ENCODE results near the gene LTB.

- TF ChIP-seq REST (IDR thresholded peaks at IDR 0.05; ENCODE audit: borderline replicate concordance) (no peak), REST (CRISPR knock-in tag; IDR thresholded peaks at IDR 0.05; ENCODE audit: low read depth) (no peak), CBX3 (IDR thresholded peaks at IDR 0.05; ENCODE audit: borderline replicate concordance in 1 of 2, low read length in 2 of 2) (no peak), CTCF (IDR thresholded peaks at IDR 0.05 in 2 of 3, conservative IDR thresholded peaks at IDR 0.05 in 1 of 3; ENCODE audit: insufficient read depth in 2 of 3, low read depth in 1 of 3, low read length in 3 of 3) (no peak), POLR2AphosphoS5 (IDR thresholded peaks at IDR 0.05; ENCODE audit: control insufficient read depth, insufficient read depth, low read depth, low read length) (no peak), RBM22 (IDR thresholded peaks at IDR 0.05; ENCODE audit: low read depth, low read length, poor library complexity, severe bottlenecking) (no peak), TBL1XR1 (IDR thresholded peaks at IDR 0.05; ENCODE audit: low read length in 2 of 2) (no peak), SNRNP70 (optimal IDR thresholded peaks at IDR 0.05; ENCODE audit: low read depth, low read length) (no peak), JUNB (CRISPR knock-in tag; conservative IDR thresholded peaks at IDR 0.05) (no peak), RAD21 (CRISPR knock-in tag; conservative IDR thresholded peaks at IDR 0.05 in 1 of 2, IDR thresholded peaks at IDR 0.05 in 1 of 2) (no peak), POLR2A (conservative IDR thresholded peaks at IDR 0.05) (no peak), GTF2F1 (IDR thresholded peaks at IDR 0.05; ENCODE audit: low read depth, low read length) (no peak), ZNF609 (CRISPR knock-in tag; IDR thresholded peaks at IDR 0.05; ENCODE audit: borderline replicate concordance) (no peak), NR1H2 (CRISPR knock-in tag; IDR thresholded peaks at IDR 0.05) (no peak)
These were observed 31.9 kb upstream of the LTB start for GRCh38 chr6:31614075-31614619.

Measured in K562 (cell line).